H9 (cell line): Measurements from ENCODE around the gene NCKAP5. TPM values are rescaled to one million over a fixed set of nuclear protein-coding genes. Genes with fewer than 3 reads are reported as not detected.

ENCODE experiments used
- DNase-seq: peaks from one replicate; pipeline ENCODE4 v3.0.0-alpha.2; 2017
- H2AFZ ChIP-seq: one replicate; pipeline ENCODE4 v1.6.1; 2013; ENCODE audit warnings: mild to moderate bottlenecking, low read length, control low read depth, moderate library complexity
- H2AK5ac ChIP-seq: 2 replicates; pipeline ENCODE4 v1.6.1; 2013; ENCODE audit warnings: low read length, control low read depth, mixed read lengths; ENCODE audit not compliant: insufficient read length
- H2BK120ac ChIP-seq: one replicate; pipeline ENCODE4 v1.6.1; 2013; ENCODE audit warnings: low read depth, mild to moderate bottlenecking, low read length, control low read depth, inconsistent platforms; ENCODE audit not compliant: poor library complexity, severe bottlenecking
- H2BK12ac ChIP-seq: 2 replicates; pipeline ENCODE4 v1.6.1; 2013; ENCODE audit warnings: low read length, control low read depth, mixed read lengths, low read depth; ENCODE audit not compliant: insufficient read length
- H2BK15ac ChIP-seq: 2 replicates; pipeline ENCODE4 v1.6.1; 2013; ENCODE audit warnings: low read depth, low read length, control low read depth
- H2BK20ac ChIP-seq: one replicate; pipeline ENCODE4 v1.6.1; 2013; ENCODE audit warnings: low read depth, mild to moderate bottlenecking, low read length, control low read depth, inconsistent platforms; ENCODE audit not compliant: poor library complexity, severe bottlenecking
- H2BK5ac ChIP-seq: 2 replicates; pipeline ENCODE4 v1.6.1; 2013; ENCODE audit warnings: low read length, control low read depth, mixed read lengths; ENCODE audit not compliant: insufficient read length
- H3K14ac ChIP-seq: 2 replicates; pipeline ENCODE4 v1.6.1; 2013; ENCODE audit warnings: low read length, control low read depth; ENCODE audit not compliant: insufficient read depth
- H3K18ac ChIP-seq: 2 replicates; pipeline ENCODE4 v1.6.1; 2013; ENCODE audit warnings: low read depth, mild to moderate bottlenecking, mixed read lengths, low read length, control low read depth; ENCODE audit not compliant: insufficient read length
- H3K23ac ChIP-seq: 2 replicates; pipeline ENCODE4 v1.6.1; 2013; ENCODE audit warnings: low read length, control low read depth, mixed read lengths, low read depth; ENCODE audit not compliant: insufficient read length
- H3K23me2 ChIP-seq: 2 replicates; pipeline ENCODE4 v1.6.1; 2013; ENCODE audit warnings: low read depth, mild to moderate bottlenecking, mixed read lengths, low read length, control low read depth; ENCODE audit not compliant: insufficient read length, poor library complexity, severe bottlenecking
- H3K27ac ChIP-seq: 2 replicates; pipeline ENCODE4 v1.5.1; 2013; ENCODE audit warnings: low read length, control low read depth, mixed read lengths, low read depth; ENCODE audit not compliant: insufficient read length
- H3K27me3 ChIP-seq: 2 replicates; pipeline ENCODE4 v1.6.1; 2013; ENCODE audit warnings: low read length, control low read depth, inconsistent platforms; ENCODE audit not compliant: insufficient read depth
- H3K4ac ChIP-seq: 2 replicates; pipeline ENCODE4 v1.6.1; 2013; ENCODE audit warnings: low read depth, mild to moderate bottlenecking, control low read depth, inconsistent platforms, low read length, moderate library complexity
- H3K4me1 ChIP-seq: 2 replicates; pipeline ENCODE4 v1.6.1; 2013; ENCODE audit warnings: low read length, control low read depth, inconsistent platforms; ENCODE audit not compliant: insufficient read depth
- H3K4me2 ChIP-seq: 2 replicates; pipeline ENCODE4 v1.6.1; 2013; ENCODE audit warnings: low read length, control low read depth, mixed read lengths; ENCODE audit not compliant: insufficient read length, insufficient read depth
- H3K56ac ChIP-seq: 2 replicates; pipeline ENCODE4 v1.6.1; 2013; ENCODE audit warnings: low read depth, mild to moderate bottlenecking, mixed read lengths, low read length, control low read depth; ENCODE audit not compliant: insufficient read length
- H3K79me1 ChIP-seq: 2 replicates; pipeline ENCODE4 v1.6.1; 2013; ENCODE audit warnings: low read depth, mild to moderate bottlenecking, moderate library complexity, low read length, control low read depth, inconsistent platforms; ENCODE audit not compliant: insufficient read depth, poor library complexity, severe bottlenecking
- H3K79me2 ChIP-seq: 2 replicates; pipeline ENCODE4 v1.6.1; 2013; ENCODE audit warnings: low read length, control low read depth, inconsistent platforms; ENCODE audit not compliant: insufficient read depth
- H3K9ac ChIP-seq: 2 replicates; pipeline ENCODE4 v1.6.1; 2013; ENCODE audit warnings: low read length, control low read depth, mixed read lengths; ENCODE audit not compliant: insufficient read length; ENCODE audit errors: extremely low read depth
- H3K9me3 ChIP-seq: one replicate; pipeline ENCODE4 v1.6.1; 2013; ENCODE audit warnings: low read depth, low read length, inconsistent platforms; ENCODE audit not compliant: control insufficient read depth
- H3T11ph ChIP-seq: one replicate; pipeline ENCODE4 v1.6.1; 2013; ENCODE audit warnings: mild to moderate bottlenecking, low read length, control low read depth, inconsistent platforms
- H4K20me1 ChIP-seq: one replicate; pipeline ENCODE4 v1.6.1; 2013; ENCODE audit not compliant: control insufficient read depth, insufficient read length, insufficient read depth
- H4K5ac ChIP-seq: 2 replicates; pipeline ENCODE4 v1.6.1; 2013; ENCODE audit warnings: low read depth, mild to moderate bottlenecking, mixed read lengths, low read length, control low read depth; ENCODE audit not compliant: insufficient read length
- H4K8ac ChIP-seq: replicated peaks from 2 replicates; pipeline ENCODE4 v1.6.1; 2013; ENCODE audit warnings: low read length, control low read depth, mixed read lengths, low read depth; ENCODE audit not compliant: insufficient read length
- H4K91ac ChIP-seq: 2 replicates; pipeline ENCODE4 v1.6.1; 2013; ENCODE audit warnings: low read depth, mild to moderate bottlenecking, moderate library complexity, mixed read lengths, low read length, control low read depth; ENCODE audit not compliant: insufficient read length
- H3K27ac Mint-ChIP-seq, 3 experiments: 2 replicates in 2 of 3; 3 replicates in 1 of 3; pipeline ENCODE4 v1.8.0; 2020 to 2021; ENCODE audit warnings: mixed read lengths in 3 of 3, mild to moderate bottlenecking in 1 of 3, moderate library complexity in 1 of 3
- H3K27me3 Mint-ChIP-seq: 2 replicates; pipeline ENCODE4 v1.8.0; 2021; ENCODE audit warnings: low read depth, mild to moderate bottlenecking, moderate library complexity, mixed read lengths
- H3K36me3 Mint-ChIP-seq, 3 experiments: 2 replicates in 2 of 3; 3 replicates in 1 of 3; pipeline ENCODE4 v1.8.0; 2020 to 2021; ENCODE audit warnings: low read depth in 3 of 3, mixed read lengths in 3 of 3; ENCODE audit not compliant: insufficient read depth in 1 of 3
- H3K4me1 Mint-ChIP-seq, 2 experiments: 2 replicates each; pipeline ENCODE4 v1.8.0; 2020; ENCODE audit warnings: mixed read lengths in 2 of 2
- H3K4me3 Mint-ChIP-seq, 2 experiments: 2 replicates in 1 of 2; 3 replicates in 1 of 2; pipeline ENCODE4 v1.8.0; 2020 to 2021; ENCODE audit warnings: mild to moderate bottlenecking in 2 of 2, mixed read lengths in 2 of 2, moderate library complexity in 1 of 2
- H3K9me3 Mint-ChIP-seq, 2 experiments: 2 replicates in 1 of 2; 3 replicates in 1 of 2; pipeline ENCODE4 v1.8.0; 2020; ENCODE audit warnings: mild to moderate bottlenecking in 2 of 2, mixed read lengths in 2 of 2, moderate library complexity in 1 of 2
- CTCF ChIP-seq: fragments of 200-600 bp; sonication (generic); conservative IDR thresholded peaks from 3 replicates; pipeline ENCODE4 v1.8.0; 2021; ENCODE audit warnings: antibody characterized with exemption, mild to moderate bottlenecking
- WGBS: extraction: QIAGEN DNeasy Blood & Tissue Kit; methylation state at CpG from one replicate; pipeline ENCODE4 v1.1.7; 2013; ENCODE audit warnings: missing lambda C conversion rate, low lambda C conversion rate, mixed read lengths; ENCODE audit not compliant: insufficient read length; ENCODE audit errors: extremely low coverage; 5-methylcytosine and 5-hydroxymethylcytosine counted together
- total RNA-seq: library from RNA; stranded (reverse); gene quantifications from 2 replicates; pipeline ENCODE4 v1.2.1, GENCODE V29; 2021

NCKAP5 gene
- total RNA-seq, 1 experiment from 2014 or later: 0.26 TPM

GRCh38 chr2:132654335-132654734, 913.9 kb downstream of the NCKAP5 start:
- Mint-ChIP-seq H3K4me3 (no peak overlapping the region), H3K27me3 (no peaks in the 10 kb centered on the region), H3K9me3 (no peaks in the 10 kb centered on the region), H3K36me3 (no peaks in the 10 kb centered on the region; a peak in 1 of 7 replicates), H3K4me1 (peaks cover 28 to 35% of the 10 kb centered on the region in 2 experiments), H3K27ac (no peak overlapping the region)
- Histone ChIP-seq H4K5ac (no peak overlapping the region), H3K4me1 (no peaks in the 10 kb centered on the region), H2BK120ac (no peak overlapping the region), H2BK5ac (no peak overlapping the region), H3K18ac (no peak overlapping the region), H3K79me1 (no peaks in the 10 kb centered on the region), H2AK5ac (no peak overlapping the region), H3K4ac (no peak overlapping the region), H3K23ac (no peak overlapping the region), H3K56ac (no peak overlapping the region), H4K8ac (no peak overlapping the region), H3K9ac (no peak overlapping the region), H3K27ac (no peak overlapping the region), H3K23me2 (no peaks in the 10 kb centered on the region), H2AFZ (no peak overlapping the region), H4K20me1 (no peaks in the 10 kb centered on the region), H3K14ac (no peak overlapping the region), H3T11ph (no peak overlapping the region), H3K4me2 (no peak overlapping the region), H3K27me3 (no peaks in the 10 kb centered on the region), H3K79me2 (no peaks in the 10 kb centered on the region), H4K91ac (no peak overlapping the region), H3K9me3 (no peaks in the 10 kb centered on the region), H2BK15ac (no peak overlapping the region), H2BK12ac (no peak overlapping the region), H2BK20ac (no peak overlapping the region)
- TF ChIP-seq CTCF: no peak
- no peak for DNase-seq
- whole genome bisulfite sequencing: no CpG with 5 or more reads among the region's 4 CpGs
